ENCODE results near the gene ZNF692. TPM values are rescaled to one million over a fixed set of nuclear protein-coding genes. Genes with fewer than 3 reads are reported as not detected.

Gene ZNF692
- total and polyA plus RNA-seq, 2 donors (not counting 3 experiments of a cell fraction or from before 2014, with no cell fraction given), result 32.6 to 36.6 TPM

DNA sequence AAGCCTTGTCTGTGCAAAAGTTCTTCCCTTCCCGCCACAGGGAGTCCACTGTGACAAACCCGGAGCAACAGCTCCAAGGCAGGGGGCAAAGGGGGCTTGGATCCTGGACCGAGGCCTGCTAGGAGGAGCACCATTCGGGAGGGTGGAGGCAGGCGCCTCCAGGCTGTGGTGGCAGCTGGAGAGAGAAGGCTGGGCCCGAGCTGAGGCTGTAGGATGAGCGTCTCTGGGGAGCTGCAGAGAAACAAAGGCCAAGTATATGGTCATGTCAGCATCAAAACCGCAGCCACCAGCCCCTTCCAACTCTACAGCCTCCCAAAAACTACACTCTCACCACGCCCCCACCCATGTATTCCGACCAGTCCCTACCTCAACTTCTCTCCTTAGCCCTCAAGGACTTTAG lies 33.7 kb downstream of the ZNF692 start:
- peaks cover 4 to 11% of the 10 kb centered on the region in 2 experiments for H3K36me3 ChIP-seq (ENCODE audit: control insufficient read depth in 2 of 2, extremely low read depth in 1 of 2, insufficient read depth in 2 of 2, low read length in 2 of 2)
- H3K27me3 ChIP-seq (ENCODE audit: control insufficient read depth in 2 of 2, insufficient read depth in 2 of 2, low read length in 2 of 2), result no peaks in the 10 kb centered on the region
- TF ChIP-seq EZH2 (IDR thresholded peaks at IDR 0.05; ENCODE audit: borderline replicate concordance, low read depth, low read length, severe bottlenecking) (no peak), POLR2A (IDR thresholded peaks at IDR 0.05; ENCODE audit: low read depth, low read length) (no peak), FOS (IDR thresholded peaks at IDR 0.05; ENCODE audit: borderline replicate concordance, insufficient read depth, low read length) (no peak)
- H4K20me1 ChIP-seq (replicated peaks; ENCODE audit: control insufficient read depth, extremely low read depth, insufficient read depth, low read length), result no peaks in the 10 kb centered on the region
- POLR2A ChIA-PET, result interaction anchor here (1.5 kb wide), 1 partner anchor 13 kb away, joined by 7 read pairs; the partner anchor contains the start of gene ZNF672
- DNase-seq (ENCODE audit: low read depth, low spot score) (no peak), FAIRE-seq (no peak)
- no peaks in the 10 kb centered on the region for H3K9me3 ChIP-seq (replicated peaks; ENCODE audit: control insufficient read depth, insufficient read depth, low read length)
- H3K4me2 ChIP-seq (ENCODE audit: insufficient read depth, low read length), result peak overlapping the region; percentile 18
- intact Hi-C loops (cut with micrococcal nuclease) (no loop called here), dilution Hi-C loops (cut with MboI; ENCODE audit: extremely low pct_ligation_motif_present, low sequenced_read_pairs) (no loop called here)
- CTCF ChIA-PET, result interaction anchor here (2.0 kb wide), 1 partner anchor 34 kb away, joined by 10 read pairs; the partner anchor contains the start of gene ZNF692
- peak overlapping the region; percentile 89 for H3K27ac ChIP-seq (ENCODE audit: insufficient read depth, low read depth, low read length)
- no peaks in the 10 kb centered on the region for H3K9me1 ChIP-seq (replicated peaks; ENCODE audit: control insufficient read depth, extremely low read depth, insufficient read depth, low read length)
- H3K4me1 ChIP-seq (ENCODE audit: control insufficient read depth, extremely low read depth, insufficient read depth, low read length), result peaks cover 47% of the 10 kb centered on the region
- H3K9ac ChIP-seq (replicated peaks; ENCODE audit: extremely low read depth, insufficient read depth, low read length), result peak overlapping the region; percentile 88
- TSS peak; percentile 53 for BruUV-seq (replicated peaks)
- H2AFZ ChIP-seq (ENCODE audit: low read depth, low read length), result peak overlapping the region; percentile 63
- peak overlapping the region; percentile 51 to 78 (median 73) for H3K4me3 ChIP-seq (replicated peaks in 1 of 3; ENCODE audit: insufficient read depth in 1 of 3, low read depth in 1 of 3, low read length in 3 of 3)
- H3K79me2 ChIP-seq (ENCODE audit: control insufficient read depth, insufficient read depth, low read length), result peaks cover 49% of the 10 kb centered on the region

DNA sequence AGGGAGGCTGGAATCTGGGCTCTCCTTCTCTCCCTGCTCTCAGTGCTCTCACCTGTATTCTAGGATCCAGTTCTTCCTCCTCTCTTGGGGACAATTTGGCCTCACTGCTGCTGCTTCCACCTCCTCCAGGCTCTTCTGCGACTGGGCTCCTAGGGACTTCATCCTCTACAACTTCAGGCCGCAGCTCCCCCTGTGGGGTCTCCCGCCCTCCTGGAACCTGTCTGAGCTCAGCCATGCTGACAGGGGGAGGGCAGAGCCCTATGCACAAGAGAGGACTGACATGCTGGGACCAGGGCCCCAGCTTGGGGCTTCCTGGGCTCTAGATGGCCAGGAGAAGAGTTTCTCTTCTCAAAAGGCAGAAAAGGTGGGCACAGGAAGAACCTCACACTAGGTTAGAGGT lies 34.2 kb downstream of the ZNF692 start:
- FAIRE-seq, result no peak
- POLR2A ChIA-PET, result no interaction called here
- dilution Hi-C loops (cut with MboI; ENCODE audit: extremely low pct_ligation_motif_present, low sequenced_read_pairs), result no loop called here

More for the DNA sequence above, 34.2 kb downstream of the ZNF692 start:
- BruUV-seq (replicated peaks), result no TSS peak
- Histone ChIP-seq H3K4me1 (ENCODE audit: control insufficient read depth, extremely low read depth, insufficient read depth, low read length) (peaks cover 47% of the 10 kb centered on the region), H3K36me3 (ENCODE audit: control insufficient read depth in 2 of 2, extremely low read depth in 1 of 2, insufficient read depth in 2 of 2, low read length in 2 of 2) (peaks cover 4 to 13% of the 10 kb centered on the region in 2 experiments), H3K9me1 (replicated peaks; ENCODE audit: control insufficient read depth, extremely low read depth, insufficient read depth, low read length) (no peaks in the 10 kb centered on the region), H3K9me3 (replicated peaks; ENCODE audit: control insufficient read depth, insufficient read depth, low read length) (no peaks in the 10 kb centered on the region), H3K4me3 (replicated peaks in 1 of 3; ENCODE audit: insufficient read depth in 1 of 3, low read depth in 1 of 3, low read length in 3 of 3) (no peak overlapping the region), H3K9ac (replicated peaks; ENCODE audit: extremely low read depth, insufficient read depth, low read length) (no peak overlapping the region), H3K27ac (ENCODE audit: insufficient read depth, low read depth, low read length) (peak overlapping the region; percentile 89), H3K27me3 (ENCODE audit: control insufficient read depth in 2 of 2, insufficient read depth in 2 of 2, low read length in 2 of 2) (no peaks in the 10 kb centered on the region), H3K4me2 (ENCODE audit: insufficient read depth, low read length) (peak overlapping the region; percentile 18), H4K20me1 (replicated peaks; ENCODE audit: control insufficient read depth, extremely low read depth, insufficient read depth, low read length) (no peaks in the 10 kb centered on the region), H3K79me2 (ENCODE audit: control insufficient read depth, insufficient read depth, low read length) (peaks cover 52% of the 10 kb centered on the region), H2AFZ (ENCODE audit: low read depth, low read length) (no peak overlapping the region)
- intact Hi-C loops (cut with micrococcal nuclease), result no loop called here
- DNase-seq (ENCODE audit: low read depth, low spot score), result no peak
- TF ChIP-seq GATA2 (IDR thresholded peaks at IDR 0.05; ENCODE audit: insufficient read depth, insufficient read length, low read depth, low read length), result no peak
- TF ChIP-seq EZH2 (IDR thresholded peaks at IDR 0.05; ENCODE audit: borderline replicate concordance, low read depth, low read length, severe bottlenecking), result no peak
- TF ChIP-seq POLR2A (IDR thresholded peaks at IDR 0.05; ENCODE audit: low read depth, low read length), result no peak
- TF ChIP-seq MYC (IDR thresholded peaks at IDR 0.05; ENCODE audit: low read depth, low read length), result no peak
- TF ChIP-seq FOS (IDR thresholded peaks at IDR 0.05; ENCODE audit: borderline replicate concordance, insufficient read depth, low read length), result no peak
- TF ChIP-seq, protein P1, sequence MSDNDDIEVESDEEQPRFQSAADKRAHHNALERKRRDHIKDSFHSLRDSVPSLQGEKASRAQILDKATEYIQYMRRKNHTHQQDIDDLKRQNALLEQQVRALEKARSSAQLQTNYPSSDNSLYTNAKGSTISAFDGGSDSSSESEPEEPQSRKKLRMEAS (IDR thresholded peaks at IDR 0.05; ENCODE audit: insufficient read depth, insufficient read length), result no peak
- TF ChIP-seq POLR2AphosphoS5 (IDR thresholded peaks at IDR 0.05; ENCODE audit: insufficient read depth, low read depth, low read length), result no peak
- TF ChIP-seq, protein P2, sequence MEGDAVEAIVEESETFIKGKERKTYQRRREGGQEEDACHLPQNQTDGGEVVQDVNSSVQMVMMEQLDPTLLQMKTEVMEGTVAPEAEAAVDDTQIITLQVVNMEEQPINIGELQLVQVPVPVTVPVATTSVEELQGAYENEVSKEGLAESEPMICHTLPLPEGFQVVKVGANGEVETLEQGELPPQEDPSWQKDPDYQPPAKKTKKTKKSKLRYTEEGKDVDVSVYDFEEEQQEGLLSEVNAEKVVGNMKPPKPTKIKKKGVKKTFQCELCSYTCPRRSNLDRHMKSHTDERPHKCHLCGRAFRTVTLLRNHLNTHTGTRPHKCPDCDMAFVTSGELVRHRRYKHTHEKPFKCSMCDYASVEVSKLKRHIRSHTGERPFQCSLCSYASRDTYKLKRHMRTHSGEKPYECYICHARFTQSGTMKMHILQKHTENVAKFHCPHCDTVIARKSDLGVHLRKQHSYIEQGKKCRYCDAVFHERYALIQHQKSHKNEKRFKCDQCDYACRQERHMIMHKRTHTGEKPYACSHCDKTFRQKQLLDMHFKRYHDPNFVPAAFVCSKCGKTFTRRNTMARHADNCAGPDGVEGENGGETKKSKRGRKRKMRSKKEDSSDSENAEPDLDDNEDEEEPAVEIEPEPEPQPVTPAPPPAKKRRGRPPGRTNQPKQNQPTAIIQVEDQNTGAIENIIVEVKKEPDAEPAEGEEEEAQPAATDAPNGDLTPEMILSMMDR (IDR thresholded peaks at IDR 0.05; ENCODE audit: extremely low read depth in 1 of 2, insufficient read depth in 1 of 2, low read depth in 1 of 2, low read length in 2 of 2), result no peak
- TF ChIP-seq JUN (IDR thresholded peaks at IDR 0.05; ENCODE audit: borderline replicate concordance, insufficient read depth, insufficient read length, low read depth), result no peak
- CTCF ChIA-PET, result interaction anchor here (2.0 kb wide), 1 partner anchor 34 kb away, joined by 10 read pairs; the partner anchor contains the start of gene ZNF692
